HepG2 (cell line): ENCODE measurements around the gene C16orf54. TPM values are rescaled to one million over a fixed set of nuclear protein-coding genes. Genes with fewer than 3 reads are reported as not detected.

Experiments used
- CAMTA2 ChIP-seq: sonication (generic); formaldehyde crosslinking; IDR thresholded peaks from 2 replicates; pipeline ENCODE4 v1.4.0; 2020; ENCODE audit warnings: mild to moderate bottlenecking, missing genetic modification reagents, borderline replicate concordance
- CTCF ChIP-seq: sonication (generic); formaldehyde crosslinking; IDR thresholded peaks from 2 replicates; pipeline ENCODE4 v1.5.0; 2020; ENCODE audit warnings: mild to moderate bottlenecking, missing genetic modification reagents, moderate library complexity
- HMGXB3 ChIP-seq: sonication (generic); formaldehyde crosslinking; IDR thresholded peaks from 2 replicates; pipeline ENCODE4 v1.4.0; 2020; ENCODE audit warnings: missing genetic modification reagents, borderline replicate concordance
- HOXA9 ChIP-seq: sonication (generic); formaldehyde crosslinking; IDR thresholded peaks from 2 replicates; pipeline ENCODE4 v1.8.1; 2022; ENCODE audit warnings: missing genetic modification reagents, mild to moderate bottlenecking, moderate library complexity, borderline replicate concordance
- NAIF1 ChIP-seq: sonication (generic); formaldehyde crosslinking; IDR thresholded peaks from 2 replicates; pipeline ENCODE4 v1.5.0; 2020; ENCODE audit warnings: mild to moderate bottlenecking, missing genetic modification reagents, borderline replicate concordance
- RBM22 ChIP-seq: fragments of 200-400 bp; formaldehyde crosslinking; optimal IDR thresholded peaks from 2 replicates; pipeline ENCODE3; 2017; ENCODE audit warnings: mild to moderate bottlenecking, low read length, moderate library complexity
- SIN3A ChIP-seq: IDR thresholded peaks from 2 replicates; pipeline ENCODE4 v1.6.1; 2011; ENCODE audit warnings: low read depth, mild to moderate bottlenecking, control low read depth, low read length, borderline replicate concordance
- U2AF2 ChIP-seq: fragments of 200-400 bp; formaldehyde crosslinking; IDR thresholded peaks from 2 replicates; pipeline ENCODE4 v1.6.1; 2017; ENCODE audit warnings: low read depth, mild to moderate bottlenecking, low read length
- ZBTB38 ChIP-seq: sonication (generic); formaldehyde crosslinking; IDR thresholded peaks from 2 replicates; pipeline ENCODE4 v1.5.1; 2020; ENCODE audit warnings: mild to moderate bottlenecking, missing genetic modification reagents
- ZBTB7A ChIP-seq: sonication (generic); formaldehyde crosslinking; IDR thresholded peaks from 2 replicates; pipeline ENCODE4 v1.8.0; 2022; ENCODE audit warnings: mild to moderate bottlenecking, missing genetic modification reagents
- ZFP41 ChIP-seq: sonication (generic); formaldehyde crosslinking; IDR thresholded peaks from 2 replicates; pipeline ENCODE4 v1.4.0; 2020; ENCODE audit warnings: mild to moderate bottlenecking, missing genetic modification reagents, borderline replicate concordance
- ZNF18 ChIP-seq: sonication (generic); formaldehyde crosslinking; IDR thresholded peaks from 2 replicates; pipeline ENCODE4 v1.8.0; 2022; ENCODE audit warnings: mild to moderate bottlenecking, missing genetic modification reagents; ENCODE audit not compliant: insufficient replicate concordance
- ZNF296 ChIP-seq: sonication (generic); formaldehyde crosslinking; conservative IDR thresholded peaks from 2 replicates; pipeline ENCODE4 v1.5.0; 2020; ENCODE audit warnings: mild to moderate bottlenecking, missing genetic modification reagents
- ZNF33B ChIP-seq: sonication (generic); formaldehyde crosslinking; IDR thresholded peaks from 2 replicates; pipeline ENCODE4 v1.5.1; 2020; ENCODE audit warnings: mild to moderate bottlenecking, missing genetic modification reagents
- ZNF616 ChIP-seq: sonication (generic); formaldehyde crosslinking; IDR thresholded peaks from 2 replicates; pipeline ENCODE4 v1.5.0; 2020; ENCODE audit warnings: low read depth, mild to moderate bottlenecking, missing genetic modification reagents
- polyA plus RNA-seq, 8 experiments: library from polyadenylated mRNA; depleted of rRNA in 3 of 8; stranded (reverse) in 7 of 8; unstranded in 1 of 8; fragments of >200 nt; fragmentation: Illumina TruSeq in 4 of 8; extraction: Trizol in 4 of 8; gene quantifications; 2 replicates each; pipeline versions ENCODE4 v1.2.1 to v1.2.3, GENCODE V29; 2011 to 2016; ENCODE audit warnings: low read depth in 4 of 8, missing spikeins in 1 of 8, mixed read lengths in 1 of 8; ENCODE audit not compliant: insufficient read depth in 1 of 8
- total RNA-seq, 5 experiments: library from RNA; depleted of rRNA; stranded (reverse); fragments of >200 nt; fragmentation: Illumina TruSeq; extraction: Trizol; gene quantifications; 2 replicates each; pipeline ENCODE4 v1.2.3, GENCODE V29; 2016; ENCODE audit warnings: low read depth in 1 of 5
- TF ChIP-seq, protein P1 (sequence below): sonication (generic); formaldehyde crosslinking; conservative IDR thresholded peaks from 2 replicates; pipeline ENCODE4 v1.5.0; 2020; ENCODE audit warnings: missing genetic modification reagents
- TF ChIP-seq, protein P2 (sequence below): sonication (generic); formaldehyde crosslinking; IDR thresholded peaks from 2 replicates; pipeline ENCODE4 v1.5.0; 2020; ENCODE audit warnings: missing genetic modification reagents, mild to moderate bottlenecking, borderline replicate concordance

Gene C16orf54
- total and polyA plus RNA-seq, 2 of the 13 experiments (the other 11 are each of a cell fraction or from before 2014, with no cell fraction given), result not detected

DNA sequence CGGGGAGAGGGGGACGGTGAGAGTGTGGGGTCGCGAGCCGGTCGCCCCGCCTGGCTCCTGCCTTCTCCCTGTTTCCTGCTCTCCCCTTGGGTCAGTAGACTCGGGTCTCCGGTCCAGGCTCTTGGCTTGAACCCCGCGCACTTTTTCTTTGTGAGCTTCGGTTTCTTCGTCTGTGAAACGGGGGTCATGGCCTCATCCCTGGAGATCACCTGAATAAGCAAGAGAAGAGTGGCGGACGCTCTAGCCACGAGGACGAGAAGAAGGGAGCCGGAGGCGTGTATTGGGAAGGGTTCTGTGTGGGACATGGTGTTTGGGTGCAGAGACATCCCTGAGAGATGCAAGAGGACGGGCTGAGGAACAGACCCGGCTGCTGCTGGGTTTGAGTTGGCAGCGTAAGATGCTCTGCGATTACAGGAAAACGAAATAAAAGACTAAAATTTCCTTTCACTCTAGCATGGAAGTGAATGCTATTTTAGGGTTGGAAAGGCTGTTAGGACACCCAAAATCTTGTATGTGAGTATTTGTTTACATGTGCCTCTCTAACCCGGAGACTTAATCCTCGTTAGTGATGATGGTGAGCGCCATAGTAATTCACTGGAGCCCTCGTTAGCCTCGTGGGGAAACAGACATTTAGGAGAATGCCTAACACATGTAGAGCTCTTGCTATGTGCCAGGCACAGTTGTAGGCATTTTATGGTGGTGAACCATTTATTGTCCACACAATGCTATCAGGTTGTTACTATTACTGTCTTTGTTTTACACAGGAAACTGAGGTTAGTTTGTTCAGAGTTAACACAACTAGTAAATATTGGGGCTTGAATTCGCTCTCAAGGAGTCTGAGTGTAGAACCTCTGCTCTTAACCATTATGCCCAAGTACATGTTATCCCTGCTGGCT lies 45.4 kb upstream of the C16orf54 start (continued):
- TF ChIP-seq, protein P1, sequence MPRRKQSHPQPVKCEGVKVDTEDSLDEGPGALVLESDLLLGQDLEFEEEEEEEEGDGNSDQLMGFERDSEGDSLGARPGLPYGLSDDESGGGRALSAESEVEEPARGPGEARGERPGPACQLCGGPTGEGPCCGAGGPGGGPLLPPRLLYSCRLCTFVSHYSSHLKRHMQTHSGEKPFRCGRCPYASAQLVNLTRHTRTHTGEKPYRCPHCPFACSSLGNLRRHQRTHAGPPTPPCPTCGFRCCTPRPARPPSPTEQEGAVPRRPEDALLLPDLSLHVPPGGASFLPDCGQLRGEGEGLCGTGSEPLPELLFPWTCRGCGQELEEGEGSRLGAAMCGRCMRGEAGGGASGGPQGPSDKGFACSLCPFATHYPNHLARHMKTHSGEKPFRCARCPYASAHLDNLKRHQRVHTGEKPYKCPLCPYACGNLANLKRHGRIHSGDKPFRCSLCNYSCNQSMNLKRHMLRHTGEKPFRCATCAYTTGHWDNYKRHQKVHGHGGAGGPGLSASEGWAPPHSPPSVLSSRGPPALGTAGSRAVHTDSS, result peak; percentile 12; the same call in 1 of the 2 replicates
- peak; percentile 27 for TF ChIP-seq ZNF18 (CRISPR knock-in tag)
- TF ChIP-seq ZBTB38, result no peak
- TF ChIP-seq ZBTB7A (CRISPR knock-in tag), result 0 out of 2 replicates have a peak, but pooled peaks have one; percentile 38
- peak; percentile 12; the same call in 1 of the 2 replicates for TF ChIP-seq HOXA9
- 0 out of 2 replicates have a peak, but pooled peaks have one; percentile 14 for TF ChIP-seq ZFP41 (CRISPR knock-in tag)
- TF ChIP-seq RBM22, result no peak
- TF ChIP-seq CAMTA2 (CRISPR knock-in tag), result 0 out of 2 replicates have a peak, but pooled peaks have one; percentile 15
- TF ChIP-seq ZNF296 (CRISPR knock-in tag), result no peak
- TF ChIP-seq U2AF2, result no peak
- 0 out of 2 replicates have a peak, but pooled peaks have one; percentile 6 for TF ChIP-seq CTCF (CRISPR knock-in tag)
- TF ChIP-seq SIN3A, result peak; percentile 1; the same call in 1 of the 2 replicates
- TF ChIP-seq, protein P2, sequence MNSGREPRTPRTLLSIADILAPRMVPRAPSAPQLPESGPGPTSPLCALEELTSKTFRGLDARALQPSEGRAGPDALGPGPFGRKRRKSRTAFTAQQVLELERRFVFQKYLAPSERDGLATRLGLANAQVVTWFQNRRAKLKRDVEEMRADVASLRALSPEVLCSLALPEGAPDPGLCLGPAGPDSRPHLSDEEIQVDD, result 0 out of 2 replicates have a peak, but pooled peaks have one; percentile 51
- no peak for TF ChIP-seq HMGXB3 (CRISPR knock-in tag)
- peak; percentile 23; the same call in 1 of the 2 replicates for TF ChIP-seq ZNF616 (CRISPR knock-in tag)
- TF ChIP-seq NAIF1 (CRISPR knock-in tag), result 0 out of 2 replicates have a peak, but pooled peaks have one; percentile 4
- TF ChIP-seq ZNF33B (CRISPR knock-in tag), result no peak
